Panc1 (cell line): ENCODE data around the gene GUK1. TPM values are rescaled to one million over a fixed set of nuclear protein-coding genes. Genes with fewer than 3 reads are reported as not detected.

Experiments used
- ATAC-seq: fragments of 200-7000 bp; cut with Tn5 transposase; 2 replicates; pipeline ENCODE4 v1.9.1; 2020; ENCODE audit warnings: mild to moderate bottlenecking, moderate library complexity
- BruUV-seq: library from RNA; stranded (reverse); fragments of 400-500 nt; replicated peaks from 2 replicates; lab custom pipeline; 2021; lab: Mats Ljungman, UMichigan
- CTCF ChIA-PET: fragments of 300-600 bp; sonication (Branson Sonifier 250); formaldehyde crosslinking; loops from one replicate; lab custom pipeline; 2022; ENCODE audit warnings: antibody characterized with exemption; lab: Charles Lee
- POLR2A ChIA-PET: fragments of 300-600 bp; sonication (Branson Sonifier 250); formaldehyde crosslinking; loops from one replicate; lab custom pipeline; 2022; ENCODE audit warnings: antibody characterized with exemption; lab: Charles Lee
- DNase-seq: peaks from one replicate; pipeline ENCODE4 v3.0.0-alpha.2; 2010; ENCODE audit warnings: low read depth, low spot score
- H3K27ac ChIP-seq: 2 replicates; pipeline ENCODE4 v1.5.1; 2011; ENCODE audit warnings: mild to moderate bottlenecking, low read length, inconsistent platforms
- H3K27me3 ChIP-seq: fragments of 200-500 bp; sonication (Bioruptor generic); 2 replicates; pipeline ENCODE4 v1.6.0; 2014; ENCODE audit warnings: low read length, inconsistent platforms; ENCODE audit not compliant: control insufficient read depth, insufficient read depth
- H3K36me3 ChIP-seq: fragments of 200-500 bp; sonication (Bioruptor generic); 2 replicates; pipeline ENCODE4 v1.5.1; 2014; ENCODE audit warnings: inconsistent platforms, mild to moderate bottlenecking, low read length, moderate library complexity; ENCODE audit not compliant: control insufficient read depth, insufficient read depth
- H3K4me1 ChIP-seq: 2 replicates; pipeline ENCODE4 v1.5.1; 2011; ENCODE audit warnings: inconsistent platforms, mild to moderate bottlenecking, low read length, moderate library complexity; ENCODE audit not compliant: control insufficient read depth, insufficient read depth
- H3K4me3 ChIP-seq, 2 experiments: 2 replicates each; pipeline ENCODE4 v1.5.1; 2011 to 2012; ENCODE audit warnings: low read depth in 2 of 2, low read length in 2 of 2, mild to moderate bottlenecking in 2 of 2, inconsistent platforms in 1 of 2, moderate library complexity in 1 of 2
- H3K9me3 ChIP-seq: fragments of 200-500 bp; sonication (Bioruptor generic); 2 replicates; pipeline ENCODE4 v1.5.1; 2014; ENCODE audit warnings: low read depth, mild to moderate bottlenecking, inconsistent platforms, low read length, moderate library complexity; ENCODE audit not compliant: control insufficient read depth, insufficient read depth
- CTCF ChIP-seq: fragments of 450-650 bp; IDR thresholded peaks from 2 replicates; pipeline ENCODE4 v1.5.1; 2017; ENCODE audit warnings: mild to moderate bottlenecking
- POLR2AphosphoS5 ChIP-seq: IDR thresholded peaks from 2 replicates; pipeline ENCODE4 v1.6.1; 2012; ENCODE audit warnings: mild to moderate bottlenecking, low read depth, low read length, moderate library complexity
- REST ChIP-seq, 2 experiments: IDR thresholded peaks; 2 replicates each; pipeline ENCODE4 v1.6.1; 2011 to 2012; ENCODE audit warnings: low read depth in 2 of 2, control low read depth in 1 of 2, low read length in 1 of 2, mild to moderate bottlenecking in 1 of 2, moderate library complexity in 1 of 2; ENCODE audit not compliant: insufficient read depth in 1 of 2
- SIN3A ChIP-seq: IDR thresholded peaks from 2 replicates; pipeline ENCODE4 v1.6.1; 2012; ENCODE audit warnings: low read depth, mild to moderate bottlenecking, low read length, moderate library complexity, borderline replicate concordance; ENCODE audit not compliant: insufficient read depth
- TCF7L2 ChIP-seq: IDR thresholded peaks from 2 replicates; pipeline ENCODE4 v1.6.1; 2011; ENCODE audit warnings: mild to moderate bottlenecking, low read depth, low read length, inconsistent platforms
- in situ Hi-C: cut with HindIII; loops from 2 replicates; pipeline ENCODE4 v1.10.0; 2016; ENCODE audit warnings: low sequenced_read_pairs, low pct_unique_long_range_greater_than_20kb
- intact Hi-C: fragments of 100-400 bp; cut with micrococcal nuclease; formaldehyde crosslinking; loops from one replicate; pipeline ENCODE4 v1.10.0; 2022; ENCODE audit not compliant: unreplicated experiment
- total RNA-seq: library from RNA; stranded (reverse); gene quantifications from one replicate; pipeline ENCODE4 v1.2.1, GENCODE V29; 2021; ENCODE audit not compliant: unreplicated experiment

GUK1 gene
- total RNA-seq, 1 experiment from 2014 or later, result 188 TPM

GRCh38 chr1:228168563-228169270 lies 28.6 kb downstream of the GUK1 start:
- intact Hi-C loops, result no loop called here
- ChIA-PET POLR2A (interaction anchor here (0.6 kb wide), 1 partner anchor 1410 kb away, joined by 6 read pairs; no protein-coding TSS in a partner anchor), CTCF (no interaction called here)
- BruUV-seq, result no TSS peak
- Histone ChIP-seq H3K27me3 (no peaks in the 10 kb centered on the region), H3K27ac (no peak overlapping the region), H3K4me3 (no peak overlapping the region), H3K4me1 (peaks cover 9% of the 10 kb centered on the region), H3K9me3 (no peaks in the 10 kb centered on the region), H3K36me3 (no peaks in the 10 kb centered on the region)
- no peak for TF ChIP-seq SIN3A
- DNase-seq (no peak), ATAC-seq (no peak)
- in situ Hi-C loops, result no loop called here

DNA sequence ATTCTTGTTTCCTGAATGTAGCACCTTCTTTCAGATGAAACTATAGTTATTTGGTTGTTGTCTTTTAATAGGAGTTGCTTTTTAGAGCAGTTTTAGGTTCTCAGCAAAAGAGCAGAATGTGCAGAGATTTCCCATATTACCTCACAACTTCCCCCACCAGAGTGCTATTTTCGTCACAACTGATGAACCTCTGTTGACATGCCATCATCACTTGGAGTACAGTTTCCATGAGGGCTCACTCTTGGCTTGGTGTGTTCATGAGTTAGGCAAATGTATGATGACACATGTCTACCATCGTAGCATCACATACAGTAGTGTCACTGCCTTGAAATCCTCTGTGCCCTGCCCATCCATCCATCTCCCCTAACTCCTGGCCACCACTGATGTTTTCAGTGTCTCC lies 29.3 kb downstream of the GUK1 start:
- no peak for TF ChIP-seq POLR2AphosphoS5
- no peak for TF ChIP-seq TCF7L2
- no peak for TF ChIP-seq REST (IDR thresholded peaks at IDR 0.05; ENCODE audit: insufficient read depth in 1 of 2, low read depth in 2 of 2, low read length in 1 of 2)
- no peak for TF ChIP-seq CTCF
- no peak for TF ChIP-seq SIN3A
- in situ Hi-C loops, result no loop called here
- intact Hi-C loops, result no loop called here
- no peak for ATAC-seq
- H3K27me3 ChIP-seq, result no peaks in the 10 kb centered on the region
- no peak for DNase-seq
- H3K36me3 ChIP-seq, result no peaks in the 10 kb centered on the region
- peaks cover 9% of the 10 kb centered on the region for H3K4me1 ChIP-seq
- H3K9me3 ChIP-seq, result no peaks in the 10 kb centered on the region
- ChIA-PET CTCF (no interaction called here), POLR2A (no interaction called here)
- H3K4me3 ChIP-seq, result no peak overlapping the region
- no TSS peak for BruUV-seq
- no peak overlapping the region for H3K27ac ChIP-seq

DNA sequence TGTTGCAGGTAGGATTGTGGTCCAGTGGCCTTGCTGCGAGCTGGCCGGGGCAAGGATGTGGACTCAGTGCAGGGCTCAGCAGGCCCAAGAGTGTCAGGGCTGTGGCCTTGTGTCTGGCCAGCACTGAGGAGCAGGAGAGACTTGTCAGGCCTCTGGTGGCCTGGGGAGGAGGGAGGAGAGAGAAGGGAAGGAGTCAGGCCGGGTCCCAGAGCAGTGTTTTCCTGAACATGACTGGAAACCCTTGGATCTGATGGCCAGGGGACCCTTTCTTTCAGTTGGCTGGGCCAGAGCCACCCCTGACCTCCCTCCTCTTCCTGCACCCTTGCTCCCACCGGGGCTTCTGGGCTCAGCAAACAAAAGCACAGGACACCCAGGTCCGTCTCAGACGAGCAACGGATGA lies 30.6 kb downstream of the GUK1 start:
- intact Hi-C loops, result no loop called here
- in situ Hi-C loops, result no loop called here
- ATAC-seq, result no peak
- Histone ChIP-seq H3K4me3 (no peak overlapping the region), H3K36me3 (no peaks in the 10 kb centered on the region), H3K27ac (no peak overlapping the region), H3K9me3 (no peaks in the 10 kb centered on the region), H3K4me1 (peaks cover 9% of the 10 kb centered on the region), H3K27me3 (no peaks in the 10 kb centered on the region)
- no peak for DNase-seq
- POLR2A ChIA-PET, result no interaction called here
- no TSS peak for BruUV-seq
- TF ChIP-seq TCF7L2 (no peak), POLR2AphosphoS5 (no peak), CTCF (no peak), REST (IDR thresholded peaks at IDR 0.05; ENCODE audit: insufficient read depth in 1 of 2, low read depth in 2 of 2, low read length in 1 of 2) (no peak), SIN3A (no peak)
- CTCF ChIA-PET, result no interaction called here
